GM12874 (cell line): ENCODE data around the gene DPP6.

Experiments
- TF ChIP-seq, protein P1 (sequence below): IDR thresholded peaks from 2 replicates; pipeline ENCODE4 v1.5.1; 2011; ENCODE audit warnings: low read depth, mild to moderate bottlenecking, control low read depth, low read length, moderate library complexity; ENCODE audit not compliant: insufficient read depth

DPP6 gene

GRCh38 chr7:154906201-154906600 lies 854.0 kb downstream of the DPP6 start:
- TF ChIP-seq, protein P1, sequence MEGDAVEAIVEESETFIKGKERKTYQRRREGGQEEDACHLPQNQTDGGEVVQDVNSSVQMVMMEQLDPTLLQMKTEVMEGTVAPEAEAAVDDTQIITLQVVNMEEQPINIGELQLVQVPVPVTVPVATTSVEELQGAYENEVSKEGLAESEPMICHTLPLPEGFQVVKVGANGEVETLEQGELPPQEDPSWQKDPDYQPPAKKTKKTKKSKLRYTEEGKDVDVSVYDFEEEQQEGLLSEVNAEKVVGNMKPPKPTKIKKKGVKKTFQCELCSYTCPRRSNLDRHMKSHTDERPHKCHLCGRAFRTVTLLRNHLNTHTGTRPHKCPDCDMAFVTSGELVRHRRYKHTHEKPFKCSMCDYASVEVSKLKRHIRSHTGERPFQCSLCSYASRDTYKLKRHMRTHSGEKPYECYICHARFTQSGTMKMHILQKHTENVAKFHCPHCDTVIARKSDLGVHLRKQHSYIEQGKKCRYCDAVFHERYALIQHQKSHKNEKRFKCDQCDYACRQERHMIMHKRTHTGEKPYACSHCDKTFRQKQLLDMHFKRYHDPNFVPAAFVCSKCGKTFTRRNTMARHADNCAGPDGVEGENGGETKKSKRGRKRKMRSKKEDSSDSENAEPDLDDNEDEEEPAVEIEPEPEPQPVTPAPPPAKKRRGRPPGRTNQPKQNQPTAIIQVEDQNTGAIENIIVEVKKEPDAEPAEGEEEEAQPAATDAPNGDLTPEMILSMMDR = no peak

GRCh38 chr7:154906736-154907355 lies 854.6 kb downstream of the DPP6 start:
- TF ChIP-seq, protein P1 = no peak

GRCh38 chr7:154907651-154908620 lies 855.7 kb downstream of the DPP6 start:
- TF ChIP-seq, protein P1 = no peak

GRCh38 chr7:154909241-154910105 lies 857.3 kb downstream of the DPP6 start:
- TF ChIP-seq, protein P1 = no peak

- TF ChIP-seq, protein P1 = no peak
Measured at GRCh38 chr7:154910125-154910524, 857.9 kb downstream of the DPP6 start.

- TF ChIP-seq, protein P1 = no peak
Measured at GRCh38 chr7:154910977-154911376, 858.8 kb downstream of the DPP6 start.

DNA sequence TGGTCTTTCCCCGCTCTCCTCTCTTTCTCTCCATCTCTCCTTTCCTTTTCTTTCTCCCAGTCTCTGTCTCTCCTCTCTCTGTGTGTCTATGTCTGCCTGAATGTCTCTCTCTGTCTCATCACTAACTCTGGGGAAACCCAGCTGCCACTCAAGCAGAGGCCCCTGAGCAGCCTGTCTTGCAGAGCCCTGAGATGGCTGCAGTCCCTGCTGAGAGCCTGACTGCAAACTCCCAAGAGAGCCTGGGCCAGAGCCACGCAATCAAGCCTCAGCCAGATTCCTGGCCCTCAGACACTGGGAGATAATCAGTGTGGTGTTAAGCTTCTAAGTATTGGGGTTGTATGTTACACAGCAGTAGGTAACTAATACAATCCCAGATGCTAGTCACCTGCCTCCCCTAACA lies 859.2 kb downstream of the DPP6 start:
- TF ChIP-seq, protein P1 = no peak
